Tibial nerve (tissue), 4 donors: Measurements from ENCODE around the gene APOBEC3H. TPM values are rescaled to one million over a fixed set of nuclear protein-coding genes. Genes with fewer than 3 reads are reported as not detected.
"Not testable (repeated sequence)": the region's sequence is repeated elsewhere in the genome, so short reads cannot be mapped to it uniquely, and the experiment has no call there.

Source experiments
- DNase-seq, 2 donors: peaks; one replicate each; pipeline ENCODE4 v3.0.0-alpha.2; 2019; ENCODE audit warnings: low spot score in 2 of 2
- H3K27ac ChIP-seq, 4 donors: fragments of 200-600 bp; sonication (generic) in 3 of 4; one replicate each; pipeline ENCODE4 v1.5.1; 2017 to 2019; ENCODE audit warnings: mild to moderate bottlenecking in 1 of 4
- H3K27me3 ChIP-seq, 2 donors: fragments of 200-600 bp; sonication (generic) in 1 of 2; one replicate each; pipeline versions ENCODE4 v1.5.1 to v1.6.0; 2017 to 2019
- H3K36me3 ChIP-seq, 3 donors: fragments of 200-600 bp; sonication (generic); one replicate each; pipeline ENCODE4 v1.5.1; 2018 to 2019
- H3K4me1 ChIP-seq, 4 donors: fragments of 200-600 bp; sonication (generic) in 3 of 4; one replicate each; pipeline ENCODE4 v1.5.1; 2017 to 2019
- H3K4me3 ChIP-seq, 4 donors: fragments of 200-600 bp; sonication (generic) in 3 of 4; one replicate each; pipeline ENCODE4 v1.5.1; 2017 to 2019; ENCODE audit warnings: mild to moderate bottlenecking in 1 of 4, moderate library complexity in 1 of 4
- H3K9me3 ChIP-seq, 4 donors: fragments of 200-600 bp; sonication (generic) in 3 of 4; one replicate each; pipeline ENCODE4 v1.5.1; 2017 to 2019
- EP300 ChIP-seq, 2 donors: sonication (generic); formaldehyde crosslinking; IDR thresholded peaks; one replicate each; pipeline ENCODE4 v1.6.1; 2017; ENCODE audit warnings: antibody characterized with exemption in 2 of 2, mild to moderate bottlenecking in 1 of 2
- POLR2A ChIP-seq, 2 donors: fragments of 450-650 bp; IDR thresholded peaks; one replicate each; pipeline ENCODE4 v1.6.1; 2017; ENCODE audit warnings: antibody characterized with exemption in 2 of 2, mild to moderate bottlenecking in 2 of 2, moderate library complexity in 2 of 2
- WGBS, 2 donors: methylation state at CpG; one replicate each; pipeline ENCODE4 v1.1.5; 2018; 5-methylcytosine and 5-hydroxymethylcytosine counted together
- total RNA-seq, 4 donors: library from RNA; depleted of rRNA; stranded (reverse); fragments of >200 nt; gene quantifications; one replicate each; pipeline ENCODE4 v1.1.0, GENCODE V29; 2016
- TF ChIP-seq, protein P1 (sequence below), 5 experiments: fragments of 200-600 bp in 3 of 5; fragments of 450-650 bp in 2 of 5; sonication (generic) in 3 of 5; IDR thresholded peaks; one replicate each; pipeline ENCODE4 v1.5.1; 2016 to 2019; ENCODE audit warnings: antibody characterized with exemption in 5 of 5, mild to moderate bottlenecking in 3 of 5, moderate library complexity in 2 of 5

The APOBEC3H gene
- total RNA-seq, 4 donors from 2014 or later: 1.1 TPM; not detected in 3

DNA sequence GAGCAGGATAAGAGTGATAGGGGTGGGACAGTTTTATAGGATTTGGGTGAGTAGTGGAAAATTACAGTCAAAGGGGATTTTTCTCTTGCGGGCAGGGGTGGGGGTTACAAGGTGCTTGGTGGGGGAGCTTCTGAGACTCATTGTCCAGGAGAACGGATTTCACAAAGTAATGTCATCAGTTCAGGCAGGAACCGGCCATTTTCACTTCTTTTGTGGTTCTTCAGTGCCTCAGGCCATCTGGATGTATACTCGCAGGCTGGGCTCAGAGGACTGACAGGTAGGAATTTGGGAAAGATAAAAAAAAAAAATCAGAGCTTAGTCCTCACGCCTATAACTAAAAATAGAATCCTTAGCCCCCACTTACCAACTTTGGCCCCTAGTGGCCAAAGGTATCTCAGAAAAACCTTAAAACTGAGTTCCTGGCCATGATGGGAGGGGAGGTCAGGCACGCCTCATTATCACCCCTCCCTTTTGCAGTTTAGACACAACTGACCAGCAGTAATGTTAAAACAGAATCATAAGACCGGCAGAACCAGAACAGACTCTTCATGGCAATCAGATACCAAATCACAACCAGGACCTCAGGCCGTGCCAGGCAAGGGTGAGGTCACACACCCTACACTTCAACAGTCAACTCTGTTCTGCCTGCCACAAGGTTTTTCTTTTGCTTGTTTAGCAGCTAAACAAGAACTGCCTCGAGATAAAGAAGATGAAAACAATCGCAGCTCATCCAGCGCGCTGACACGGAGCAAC lies 28.8 kb upstream of the APOBEC3H start:
- 72% methylated on average over 13 of the region's 13 CpGs for WGBS, 2 donors
- Histone ChIP-seq H3K36me3 (no peaks in the 10 kb centered on the region), H3K4me1 (peaks cover 0 to 5% (median 0%) of the 10 kb centered on the region in 4 donors), H3K9me3 (no peaks in the 10 kb centered on the region), H3K27ac (no peak overlapping the region), H3K27me3 (no peaks in the 10 kb centered on the region), H3K4me3 (no peak overlapping the region)
- DNase-seq: no peak
- TF ChIP-seq POLR2A (IDR thresholded peaks at IDR 0.05): no peak
- TF ChIP-seq EP300 (IDR thresholded peaks at IDR 0.05): no peak
- TF ChIP-seq, protein P1, sequence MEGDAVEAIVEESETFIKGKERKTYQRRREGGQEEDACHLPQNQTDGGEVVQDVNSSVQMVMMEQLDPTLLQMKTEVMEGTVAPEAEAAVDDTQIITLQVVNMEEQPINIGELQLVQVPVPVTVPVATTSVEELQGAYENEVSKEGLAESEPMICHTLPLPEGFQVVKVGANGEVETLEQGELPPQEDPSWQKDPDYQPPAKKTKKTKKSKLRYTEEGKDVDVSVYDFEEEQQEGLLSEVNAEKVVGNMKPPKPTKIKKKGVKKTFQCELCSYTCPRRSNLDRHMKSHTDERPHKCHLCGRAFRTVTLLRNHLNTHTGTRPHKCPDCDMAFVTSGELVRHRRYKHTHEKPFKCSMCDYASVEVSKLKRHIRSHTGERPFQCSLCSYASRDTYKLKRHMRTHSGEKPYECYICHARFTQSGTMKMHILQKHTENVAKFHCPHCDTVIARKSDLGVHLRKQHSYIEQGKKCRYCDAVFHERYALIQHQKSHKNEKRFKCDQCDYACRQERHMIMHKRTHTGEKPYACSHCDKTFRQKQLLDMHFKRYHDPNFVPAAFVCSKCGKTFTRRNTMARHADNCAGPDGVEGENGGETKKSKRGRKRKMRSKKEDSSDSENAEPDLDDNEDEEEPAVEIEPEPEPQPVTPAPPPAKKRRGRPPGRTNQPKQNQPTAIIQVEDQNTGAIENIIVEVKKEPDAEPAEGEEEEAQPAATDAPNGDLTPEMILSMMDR (IDR thresholded peaks at IDR 0.05): no peak

- no peak overlapping the region for H3K27ac ChIP-seq
- no peaks in the 10 kb centered on the region for H3K36me3 ChIP-seq
- no peak for TF ChIP-seq EP300 (IDR thresholded peaks at IDR 0.05)
- TF ChIP-seq, protein P1 (IDR thresholded peaks at IDR 0.05): no peak
- no peak for TF ChIP-seq POLR2A (IDR thresholded peaks at IDR 0.05)
- WGBS, 2 donors: 86 to 89% methylated on average over 7 of the region's 7 CpGs
- H3K4me3 ChIP-seq: no peak overlapping the region
- H3K9me3 ChIP-seq: no peaks in the 10 kb centered on the region
- H3K27me3 ChIP-seq: no peaks in the 10 kb centered on the region
- peaks cover 0 to 5% (median 0%) of the 10 kb centered on the region in 4 donors for H3K4me1 ChIP-seq
- no peak for DNase-seq
Measured at GRCh38 chr22:39070186-39070585, 26.9 kb upstream of the APOBEC3H start.

DNA sequence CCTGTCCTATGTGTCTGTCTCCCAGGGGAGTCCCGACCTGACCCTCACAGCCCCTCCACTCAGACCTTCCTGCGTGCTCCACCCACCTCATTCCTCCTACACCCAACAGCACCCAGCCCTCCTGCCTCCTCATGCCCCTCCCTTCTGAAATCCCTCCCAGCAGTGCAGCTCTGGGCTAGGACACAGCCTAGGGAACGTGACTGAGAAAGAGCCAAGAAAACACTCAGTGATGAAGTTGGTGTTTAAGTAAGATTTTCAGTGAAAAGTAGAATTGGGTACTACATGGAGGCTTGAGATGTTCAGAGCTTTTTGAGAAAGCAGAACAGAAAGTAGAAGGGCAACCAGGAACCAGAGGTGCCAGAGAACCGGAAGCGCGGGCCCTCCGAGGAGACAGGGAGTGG lies 24.5 kb upstream of the APOBEC3H start:
- H3K4me1 ChIP-seq, H3K27ac ChIP-seq, H3K9me3 ChIP-seq, H3K4me3 ChIP-seq, H3K36me3 ChIP-seq, H3K27me3 ChIP-seq, DNase-seq: not testable (repeated sequence)
- WGBS, 2 donors: 74 to 76% methylated on average over 6 to 7 of the region's 7 CpGs

DNA sequence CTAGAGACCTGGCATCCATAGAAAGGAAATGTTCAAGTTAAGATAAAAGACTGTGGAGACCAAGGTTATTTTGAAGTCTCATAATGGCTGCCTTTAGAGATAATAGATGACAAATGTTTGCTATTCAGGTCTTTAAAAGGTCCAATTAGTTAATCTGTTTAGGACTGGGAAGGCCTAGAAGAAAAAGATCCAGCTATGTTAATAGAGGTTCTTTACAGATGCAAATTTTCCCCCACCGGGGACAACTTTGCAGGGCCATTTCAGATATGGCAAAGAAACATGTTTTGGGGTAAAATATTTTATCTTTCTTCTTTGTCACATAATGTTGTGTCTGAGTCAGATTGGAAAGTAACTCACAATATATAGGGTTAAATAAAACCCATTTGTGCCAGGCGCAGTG lies 23.1 kb upstream of the APOBEC3H start:
- no peaks in the 10 kb centered on the region for H3K36me3 ChIP-seq
- TF ChIP-seq POLR2A (IDR thresholded peaks at IDR 0.05): no peak
- TF ChIP-seq, protein P1 (IDR thresholded peaks at IDR 0.05): no peak
- no peak for TF ChIP-seq EP300 (IDR thresholded peaks at IDR 0.05)
- H3K4me3 ChIP-seq: no peak overlapping the region
- H3K27me3 ChIP-seq: no peaks in the 10 kb centered on the region
- H3K9me3 ChIP-seq: no peaks in the 10 kb centered on the region
- no peak for DNase-seq
- WGBS, 2 donors: 48 to 55% methylated on average over 2 of the region's 2 CpGs
- H3K4me1 ChIP-seq: peaks cover 0 to 14% (median 11%) of the 10 kb centered on the region in 4 donors
- H3K27ac ChIP-seq: no peak overlapping the region

- Histone ChIP-seq H3K4me1 (peaks cover 0 to 14% (median 11%) of the 10 kb centered on the region in 4 donors), H3K4me3 (peak overlapping the region; percentile 20 to 59 (median 40)), H3K27ac (peak overlapping the region in 2 of 4 donors; percentile 70 to 84)
- not testable (repeated sequence) for H3K9me3 ChIP-seq, H3K36me3 ChIP-seq, DNase-seq, H3K27me3 ChIP-seq
- 21 to 41% methylated on average over 15 to 19 of the region's 24 CpGs for WGBS, 2 donors
Measured at GRCh38 chr22:39076155-39077025, 20.7 kb upstream of the APOBEC3H start.
